Inflammatory macrophage (primary cell): ENCODE measurements around the gene TRIM47.
"Not testable (repeated sequence)": the region's sequence is repeated elsewhere in the genome, so short reads cannot be mapped to it uniquely, and the experiment has no call there.

Experiments used
- DNase-seq, 2 donors: peaks; one replicate each; pipeline ENCODE4 v3.0.0-alpha.2; 2020 to 2022

Gene TRIM47

DNA sequence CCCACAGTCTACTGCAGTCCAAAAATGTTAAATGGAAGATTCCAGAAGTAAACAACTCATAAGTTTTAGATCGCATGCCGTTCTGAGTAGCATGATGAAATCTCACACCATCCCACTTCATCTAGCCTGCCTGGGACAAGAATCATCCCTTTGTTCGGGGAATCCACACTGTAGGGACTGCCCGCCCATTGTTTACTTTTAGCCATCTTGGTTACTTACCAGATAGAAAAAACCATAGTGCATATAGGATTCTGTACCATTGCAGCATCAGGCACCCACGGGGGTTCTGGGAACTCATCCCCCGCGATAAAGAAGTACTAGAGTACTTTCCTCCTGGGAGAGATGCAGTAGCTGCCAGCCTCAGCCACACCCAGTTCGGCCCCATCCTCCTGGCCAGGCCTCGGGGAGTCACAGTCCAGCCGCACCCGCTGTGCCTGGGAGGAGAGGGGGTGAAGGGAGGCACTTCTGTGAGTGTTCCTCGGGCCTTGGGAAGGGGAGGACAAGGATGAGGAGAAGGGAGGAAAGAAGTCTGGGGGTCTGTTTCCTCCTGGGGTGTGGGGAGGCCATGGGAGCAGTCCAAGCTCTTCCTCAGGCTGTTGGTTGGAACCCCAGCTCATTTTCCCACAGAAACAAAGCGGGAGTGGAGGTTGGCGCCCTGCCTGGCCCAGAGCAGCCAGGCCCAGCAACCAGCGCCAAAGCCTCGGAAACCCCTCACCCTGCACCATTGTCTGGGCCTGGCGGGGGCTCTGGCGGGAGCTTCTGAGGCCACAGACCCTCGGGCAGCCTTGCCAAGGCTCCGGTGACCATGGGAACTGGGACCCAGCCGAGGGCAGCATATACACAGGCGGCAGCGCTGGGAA lies 8.9 kb downstream of the TRIM47 start:
- no peak for DNase-seq

- DNase-seq = not testable (repeated sequence)
Measured at GRCh38 chr17:75868730-75869281, 9.6 kb downstream of the TRIM47 start.

DNA sequence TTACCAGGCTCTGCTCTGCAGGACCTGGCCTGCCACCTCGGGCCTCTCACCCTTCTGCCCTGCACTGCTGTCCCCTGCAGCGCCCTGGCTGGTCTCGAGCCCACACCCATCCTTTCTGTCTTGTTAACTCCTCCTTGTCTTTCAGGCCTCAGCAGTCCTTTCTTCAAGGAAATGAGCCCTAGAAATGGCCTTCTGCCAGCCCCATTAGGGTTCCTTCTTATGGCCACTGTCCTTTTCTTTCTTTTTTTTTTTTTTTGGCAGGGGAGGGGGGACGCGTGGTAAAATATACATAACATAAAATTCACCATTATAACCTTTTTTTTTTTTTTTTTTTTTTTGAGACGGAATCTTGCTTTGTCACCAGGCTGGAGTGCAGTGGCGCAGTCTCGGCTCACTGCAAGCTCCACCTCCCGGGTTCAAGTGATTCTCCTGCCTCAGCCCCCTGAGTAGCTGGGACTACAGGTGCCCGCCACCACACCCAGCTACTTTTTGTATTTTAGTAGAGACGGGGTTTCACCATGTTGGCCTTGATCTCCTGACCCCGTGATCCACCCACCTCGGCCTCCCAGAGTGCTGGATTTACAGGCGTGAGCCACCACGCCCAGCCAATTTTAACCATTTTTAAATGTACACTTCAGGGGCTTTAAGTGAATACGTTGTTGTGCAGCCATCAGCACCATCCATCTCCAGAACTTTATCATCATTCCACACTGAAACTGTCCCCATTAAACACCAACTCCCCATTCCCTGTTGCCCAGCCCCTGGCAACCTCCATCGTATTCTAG lies 12.8 kb downstream of the TRIM47 start:
- DNase-seq = not testable (repeated sequence)

GRCh38 chr17:75864887-75865286 lies 13.5 kb downstream of the TRIM47 start:
- not testable (repeated sequence) for DNase-seq

- DNase-seq = peak; percentile 41 to 54
Measured at GRCh38 chr17:75864448-75864871, 13.9 kb downstream of the TRIM47 start.

DNA sequence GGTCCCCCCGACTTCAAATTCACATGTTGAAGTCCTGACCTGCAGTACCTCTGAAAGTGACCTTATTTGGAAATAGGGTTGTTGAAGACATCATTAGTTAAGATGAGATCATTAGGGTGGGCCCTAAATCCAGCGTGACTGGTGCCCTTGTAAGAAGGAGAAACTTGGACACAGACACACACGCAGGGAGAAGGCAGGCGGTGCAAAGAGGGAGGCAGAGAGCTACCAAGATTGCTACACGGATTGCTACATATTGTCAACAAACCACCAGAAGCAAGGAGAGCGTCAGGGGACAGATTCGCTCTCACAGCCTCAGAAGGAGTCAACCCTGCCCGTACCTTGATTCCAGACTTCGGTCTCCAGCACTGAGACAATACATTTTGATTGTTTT lies 16.5 kb downstream of the TRIM47 start:
- no peak for DNase-seq

DNA sequence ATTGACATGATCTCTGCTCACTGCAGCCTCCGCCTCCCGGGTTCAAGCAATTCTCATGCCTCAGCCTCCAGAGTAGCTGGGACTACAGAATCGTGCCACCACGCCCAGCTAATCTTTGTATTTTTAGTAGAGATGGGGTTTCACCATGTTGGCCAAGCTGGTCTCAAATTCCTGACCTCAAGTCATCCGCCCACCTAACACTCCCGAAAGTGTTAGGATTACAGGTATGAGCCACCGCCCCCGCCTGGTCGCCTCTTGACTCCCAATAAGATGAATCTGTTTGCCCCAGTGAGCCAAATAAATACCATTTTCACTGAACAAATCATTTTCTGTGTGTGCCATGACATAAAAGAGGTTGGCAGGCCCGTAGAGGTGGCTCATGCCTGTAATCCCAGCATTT lies 19.0 kb downstream of the TRIM47 start:
- DNase-seq = not testable (repeated sequence)

DNA sequence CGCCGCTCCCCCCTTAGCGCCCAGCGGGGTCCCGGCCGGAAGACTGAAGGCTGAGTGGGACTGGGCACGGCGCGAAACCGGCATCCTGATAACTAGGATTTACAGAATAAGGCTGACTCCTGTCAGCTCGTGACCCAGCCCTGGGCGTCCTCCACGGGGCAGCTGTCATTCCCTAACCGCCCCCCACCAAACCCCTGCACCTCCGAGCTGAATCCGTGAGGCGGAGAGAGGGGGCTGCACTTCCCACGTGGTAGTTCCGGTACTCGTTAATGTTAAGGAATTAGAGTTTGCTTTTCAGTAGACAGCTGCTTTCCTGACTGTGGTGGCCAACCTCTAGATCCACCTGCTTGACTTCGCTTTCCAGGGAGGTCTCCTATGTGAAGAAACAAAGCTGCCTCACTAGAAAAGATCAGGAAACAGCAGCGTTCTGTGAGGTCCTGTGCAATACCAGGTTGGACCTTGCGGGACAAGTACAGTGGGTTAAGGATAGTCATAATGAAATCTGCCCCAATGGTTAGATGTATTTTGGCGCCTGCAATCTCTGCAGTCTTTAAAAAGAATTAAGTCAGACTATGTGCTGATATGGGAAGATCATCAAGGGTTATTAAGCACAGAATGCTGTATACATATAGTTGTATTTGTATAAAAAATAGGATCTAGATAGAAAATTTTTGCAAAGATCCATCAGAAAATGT lies 22.2 kb downstream of the TRIM47 start:
- peak; percentile 30 to 38 for DNase-seq

GRCh38 chr17:75855310-75856061 lies 22.9 kb downstream of the TRIM47 start, which contains the start of gene WBP2:
WBP2 (minus strand) TSS chr17:75855335; CDS start chr17:75855297, 38 bp downstream.
- DNase-seq = peak; percentile 100

GRCh38 chr17:75854881-75855309 lies 23.5 kb downstream of the TRIM47 start:
- DNase-seq = no peak

DNA sequence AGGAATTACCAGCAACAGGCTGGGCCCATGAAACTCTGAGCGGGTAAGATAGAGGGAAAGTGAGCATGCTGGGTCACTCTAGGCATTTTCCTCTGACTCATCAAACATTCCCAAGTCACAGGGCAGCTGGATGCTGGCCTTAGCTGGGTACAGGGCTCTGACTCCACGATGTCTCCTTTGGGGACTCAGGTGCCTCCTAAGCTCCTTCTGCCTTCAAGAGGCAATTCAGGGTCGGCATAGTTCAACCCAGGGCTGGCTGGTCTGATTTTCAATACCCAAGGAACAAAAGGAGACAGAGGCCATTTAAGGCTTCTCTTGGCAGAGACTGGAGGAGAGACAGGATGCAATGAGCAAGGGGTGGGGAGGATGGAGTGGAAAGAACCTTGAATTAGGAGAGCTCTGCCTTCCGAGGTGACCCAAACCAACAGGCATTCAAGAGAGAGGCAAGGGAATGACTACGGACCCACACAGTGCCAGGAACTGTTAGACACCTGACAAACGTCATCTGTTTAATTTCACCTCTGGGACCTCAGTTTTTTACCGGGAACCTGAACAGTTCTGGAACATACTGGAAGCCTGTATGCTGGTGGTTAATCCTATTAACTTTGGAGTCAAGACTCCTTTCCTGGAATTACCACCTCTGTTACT lies 24.2 kb downstream of the TRIM47 start:
- no peak for DNase-seq

- no peak for DNase-seq
Measured at GRCh38 chr17:75853433-75853832, 24.9 kb downstream of the TRIM47 start.

DNA sequence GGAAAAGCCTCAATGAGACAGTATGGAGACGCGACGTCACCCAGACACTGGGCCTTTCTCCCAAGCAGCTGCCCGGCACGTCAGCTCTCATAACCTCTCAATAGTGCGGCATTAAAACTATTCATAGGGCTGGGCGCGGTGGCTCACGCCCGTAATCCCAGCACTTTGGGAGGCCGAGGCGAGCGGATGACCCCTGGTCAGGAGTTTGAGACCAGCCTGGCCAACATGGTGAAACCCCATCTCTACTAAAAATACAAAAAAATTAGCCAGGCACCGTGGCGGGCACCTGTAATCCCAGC lies 26.7 kb downstream of the TRIM47 start:
- DNase-seq = not testable (repeated sequence)

GRCh38 chr17:75850928-75851692 lies 27.3 kb downstream of the TRIM47 start:
- DNase-seq = no peak

DNA sequence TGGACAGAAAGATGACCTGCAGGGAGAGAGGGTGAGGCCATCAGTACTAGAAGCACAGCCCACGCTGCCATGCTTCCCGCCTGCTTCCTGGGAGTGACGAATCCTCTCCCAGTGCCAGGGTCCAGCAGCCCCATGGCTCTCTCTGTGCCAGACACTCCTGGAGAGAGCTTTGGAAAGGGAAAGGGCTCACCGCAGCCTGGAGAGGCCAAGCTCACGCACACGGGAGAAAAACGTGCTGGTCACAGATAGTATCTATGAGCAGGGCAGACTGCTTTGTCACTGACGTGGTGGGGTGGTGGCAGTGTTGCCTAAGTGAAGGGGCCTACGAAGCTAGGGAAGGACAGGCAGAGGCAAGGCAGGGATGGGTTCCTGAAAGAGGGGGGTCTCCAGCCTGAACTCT lies 28.7 kb downstream of the TRIM47 start:
- DNase-seq = no peak

- DNase-seq = no peak
Measured at GRCh38 chr17:75849279-75849646, 29.1 kb downstream of the TRIM47 start.

DNA sequence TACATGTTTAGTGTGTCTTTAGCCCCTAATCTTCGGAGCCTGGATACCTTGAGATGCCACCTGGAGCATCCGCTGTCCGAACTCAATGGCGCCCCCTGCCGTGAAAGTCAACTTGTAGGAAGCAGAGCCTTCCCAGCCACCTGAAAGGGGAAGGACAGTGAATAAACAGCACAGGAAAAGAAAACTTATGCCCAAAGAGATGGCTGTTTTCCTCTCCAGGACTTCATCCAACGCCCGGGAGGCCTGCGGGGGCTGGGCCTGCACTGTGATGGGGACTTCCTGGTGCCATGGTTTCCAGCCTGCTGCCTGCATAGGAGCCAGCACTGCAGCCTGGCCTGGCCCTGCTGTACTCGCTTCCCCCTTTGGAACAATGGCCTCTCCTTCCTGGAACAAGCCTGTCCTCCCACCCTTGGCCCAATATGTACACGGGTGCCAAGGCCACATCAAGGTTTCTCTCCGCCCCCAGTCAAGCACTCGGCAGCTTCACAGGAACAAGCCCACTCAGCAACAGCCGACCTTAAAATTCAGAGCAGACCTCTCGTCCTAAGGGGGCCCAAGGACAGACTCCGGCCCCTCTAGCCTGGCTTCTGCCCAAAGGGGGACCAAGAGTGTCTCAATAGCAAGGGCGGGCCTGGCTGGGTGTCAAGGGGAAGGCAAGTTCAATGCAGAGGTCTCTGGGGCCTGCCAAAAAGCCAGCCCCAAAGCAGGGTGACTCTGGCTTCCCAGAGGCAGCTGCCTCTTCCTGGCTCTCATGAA lies 29.7 kb downstream of the TRIM47 start:
- DNase-seq = peak; percentile 35 to 65

GRCh38 chr17:75847614-75848522 lies 30.5 kb downstream of the TRIM47 start:
- no peak for DNase-seq
